Activated T-cell treated with anti-CD3 and anti-CD28 coated beads for 24 hours (primary cell): ENCODE results near the gene PCLO.
"Not testable (repeated sequence)": the region's sequence is repeated elsewhere in the genome, so short reads cannot be mapped to it uniquely, and the experiment has no call there.

ENCODE experiments used
- DNase-seq: peaks from one replicate; pipeline ENCODE4 v3.0.0-alpha.2; 2020; ENCODE audit warnings: low read depth

PCLO gene

DNA sequence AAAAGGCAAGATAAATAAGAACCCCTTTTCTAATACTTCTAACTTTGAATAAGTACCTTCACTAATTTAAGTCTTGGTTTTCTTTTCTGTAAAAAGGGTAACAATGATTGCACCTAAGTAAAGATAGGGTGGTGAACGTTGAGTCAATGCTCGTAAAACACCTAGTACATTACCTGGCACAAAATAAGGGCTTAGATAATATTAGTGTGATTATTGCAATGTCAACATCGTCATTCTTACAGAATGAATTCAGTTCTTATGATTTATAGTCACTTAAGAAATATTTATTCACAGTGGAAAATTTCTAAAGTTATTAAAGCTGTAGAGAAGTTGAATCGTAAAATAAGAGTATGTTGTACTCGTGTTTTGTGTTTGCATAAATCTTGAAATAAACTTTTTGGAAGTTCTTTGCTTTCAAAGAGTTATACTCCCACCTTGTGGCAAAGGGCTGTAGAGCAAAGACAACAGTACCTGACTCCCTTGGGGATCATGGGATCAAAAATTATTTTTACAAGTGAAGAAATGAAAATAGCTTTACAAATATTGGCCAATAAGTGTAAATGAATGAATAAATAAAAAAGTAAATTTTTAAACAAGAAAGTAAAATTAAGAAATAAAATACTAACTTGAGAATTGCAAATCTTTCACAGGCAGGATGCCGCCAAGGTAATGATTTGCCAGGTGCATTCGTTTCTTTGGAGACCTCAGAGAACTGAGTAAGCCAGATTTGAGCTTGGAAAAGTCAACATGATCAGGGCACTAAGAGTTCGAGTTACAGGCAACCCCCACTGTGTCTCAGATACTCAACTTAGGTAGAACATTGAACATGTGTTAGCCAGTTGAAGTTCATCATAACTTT, 433.3 kb downstream of the PCLO start:
- no peak for DNase-seq

DNA sequence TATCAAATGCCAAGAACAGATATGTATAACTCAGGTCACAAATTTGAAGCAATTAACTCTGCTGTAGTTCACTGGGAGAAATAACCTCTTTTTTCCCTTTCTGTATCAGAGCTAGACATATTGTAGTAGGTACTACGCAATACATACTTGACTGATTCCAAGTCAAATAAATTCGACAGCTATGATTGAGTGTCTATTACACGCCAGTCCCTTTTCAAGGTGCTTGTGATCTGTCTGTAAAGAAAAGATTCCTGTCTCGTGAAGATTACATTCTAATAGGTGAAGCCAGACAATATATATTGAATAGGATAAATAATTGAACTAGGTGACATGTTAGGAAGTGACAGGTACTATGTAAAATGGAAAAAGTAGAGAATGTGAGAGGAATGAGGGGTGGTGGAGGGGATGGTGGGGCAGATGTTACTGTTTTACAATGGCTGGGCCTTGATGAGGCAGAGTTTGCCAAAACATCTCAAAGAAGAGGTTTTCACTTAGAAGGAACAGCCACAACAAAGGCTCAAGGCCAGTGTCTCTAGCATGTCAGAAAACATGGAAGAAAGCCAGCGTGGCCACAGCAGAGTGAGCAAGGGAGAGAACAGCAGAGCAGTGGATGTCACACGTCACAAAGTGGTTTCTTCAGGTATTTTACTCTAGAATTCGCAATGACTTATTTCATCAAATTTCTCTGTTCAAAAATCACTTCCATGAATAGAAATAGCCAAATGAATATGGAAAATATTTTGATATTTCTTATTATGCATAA, 436.5 kb downstream of the PCLO start:
- no peak for DNase-seq

DNA sequence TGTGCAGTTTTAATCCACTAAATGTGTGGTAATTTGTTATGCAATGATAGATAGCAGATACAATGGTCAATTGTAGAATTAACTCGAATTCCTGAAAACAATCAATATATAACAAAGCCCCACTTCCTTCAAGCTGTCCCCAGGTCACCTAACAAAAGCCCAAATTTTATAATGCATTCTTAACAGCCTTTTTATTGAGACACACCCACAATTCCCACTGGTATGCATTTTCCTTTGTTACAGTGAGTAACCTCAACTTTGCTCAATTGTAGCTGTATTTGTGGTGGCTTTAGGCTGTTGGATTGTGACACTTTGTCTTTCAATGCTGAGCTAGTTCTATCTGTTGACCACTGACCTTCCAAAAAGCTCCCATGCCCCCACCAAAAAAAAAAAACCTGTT, 439.3 kb downstream of the PCLO start:
- no peak for DNase-seq

DNA sequence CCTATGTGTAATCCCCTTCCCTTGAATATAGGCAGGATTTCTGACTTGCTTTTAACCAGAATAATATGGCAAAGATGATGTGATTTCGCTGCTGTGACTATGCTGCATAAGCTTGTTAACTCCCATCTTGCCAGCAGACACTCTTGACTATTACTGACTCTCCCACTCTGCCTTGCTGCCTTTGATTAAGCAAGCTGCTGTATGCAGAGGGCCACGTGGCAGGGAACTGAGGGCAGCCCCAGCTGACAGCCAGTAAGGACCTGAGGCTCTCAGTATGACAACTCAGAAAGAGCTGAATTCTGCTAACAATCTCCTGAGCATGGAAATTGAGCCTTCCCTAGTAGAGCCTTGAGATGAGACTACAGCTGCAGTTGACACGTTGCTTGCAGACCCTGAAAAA, 439.7 kb downstream of the PCLO start:
- DNase-seq = no peak

DNA sequence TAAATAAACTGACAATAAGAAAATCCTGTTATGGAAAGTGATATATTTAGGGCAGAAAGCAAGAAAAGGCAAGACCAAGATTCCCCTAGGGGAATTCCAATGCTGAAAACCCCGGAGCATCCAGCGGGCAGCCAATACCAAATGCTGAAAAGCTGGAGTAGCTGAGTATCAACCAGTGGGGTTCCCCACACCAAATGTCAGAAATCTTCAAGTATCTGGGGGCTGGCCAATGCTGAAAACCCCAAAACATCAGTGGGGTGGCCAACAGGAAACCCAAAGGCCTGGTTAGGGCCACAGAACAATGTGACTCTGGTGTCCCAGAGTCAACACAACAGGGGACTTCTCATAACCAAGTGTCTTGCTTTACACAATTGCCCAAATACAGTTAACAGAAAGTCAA, 447.3 kb downstream of the PCLO start:
- DNase-seq = no peak

DNA sequence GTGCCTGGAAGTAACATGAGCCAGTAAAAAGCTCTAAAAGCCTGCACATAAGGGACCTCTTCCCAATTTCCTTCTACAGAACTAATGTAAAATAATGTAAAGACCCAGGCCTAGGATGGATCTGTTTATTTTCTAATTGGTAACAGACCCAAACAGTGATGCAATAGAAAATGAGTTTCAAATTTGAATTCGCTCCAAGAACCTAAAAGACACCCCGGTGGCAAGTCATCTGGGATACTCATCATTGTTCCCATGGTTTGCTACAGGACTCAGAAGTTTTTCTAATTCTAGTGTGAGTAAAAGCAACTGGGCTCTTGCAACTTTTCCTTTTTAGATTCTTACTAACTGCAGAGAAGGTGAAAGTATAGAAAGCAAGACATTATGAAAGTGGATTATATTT, 447.8 kb downstream of the PCLO start:
- DNase-seq = no peak

DNA sequence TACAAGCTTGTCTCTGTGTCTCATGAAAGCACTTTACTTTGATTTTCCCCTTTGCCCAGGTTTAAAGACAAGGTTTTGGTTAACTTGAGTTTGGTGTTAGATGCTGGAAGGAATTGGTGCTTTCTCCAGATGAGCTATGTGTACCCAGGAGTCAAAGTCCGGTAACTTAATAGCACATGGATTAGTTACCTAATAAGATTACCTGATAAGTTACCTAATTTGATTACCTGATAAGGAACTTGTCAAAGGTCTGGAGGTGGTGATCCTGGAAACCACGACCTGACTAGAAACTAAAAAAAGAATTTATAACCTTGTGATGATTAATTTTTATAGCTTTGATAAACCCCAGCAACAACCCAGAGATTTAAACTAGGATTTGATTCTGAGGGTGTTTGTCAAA, 449.2 kb downstream of the PCLO start:
- DNase-seq = no peak

DNA sequence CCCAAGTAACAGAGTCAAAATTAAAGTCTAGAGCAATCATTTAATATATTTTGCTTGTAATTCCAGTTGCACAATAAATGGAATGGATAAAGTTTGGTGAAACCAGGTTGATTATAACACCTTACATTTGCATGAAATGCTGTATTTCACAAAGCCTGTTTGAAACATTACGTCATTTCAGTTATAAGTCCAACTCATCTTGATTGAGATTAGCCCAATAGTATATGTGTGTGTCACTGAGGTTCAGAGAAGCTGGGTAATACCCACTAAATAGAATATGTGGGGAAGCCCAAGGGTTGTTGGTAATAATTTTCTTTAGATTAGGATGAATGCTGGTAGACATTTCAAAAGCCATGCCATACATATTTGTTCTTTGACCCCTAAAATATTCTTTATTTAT, 456.3 kb downstream of the PCLO start:
- DNase-seq = not testable (repeated sequence)

DNA sequence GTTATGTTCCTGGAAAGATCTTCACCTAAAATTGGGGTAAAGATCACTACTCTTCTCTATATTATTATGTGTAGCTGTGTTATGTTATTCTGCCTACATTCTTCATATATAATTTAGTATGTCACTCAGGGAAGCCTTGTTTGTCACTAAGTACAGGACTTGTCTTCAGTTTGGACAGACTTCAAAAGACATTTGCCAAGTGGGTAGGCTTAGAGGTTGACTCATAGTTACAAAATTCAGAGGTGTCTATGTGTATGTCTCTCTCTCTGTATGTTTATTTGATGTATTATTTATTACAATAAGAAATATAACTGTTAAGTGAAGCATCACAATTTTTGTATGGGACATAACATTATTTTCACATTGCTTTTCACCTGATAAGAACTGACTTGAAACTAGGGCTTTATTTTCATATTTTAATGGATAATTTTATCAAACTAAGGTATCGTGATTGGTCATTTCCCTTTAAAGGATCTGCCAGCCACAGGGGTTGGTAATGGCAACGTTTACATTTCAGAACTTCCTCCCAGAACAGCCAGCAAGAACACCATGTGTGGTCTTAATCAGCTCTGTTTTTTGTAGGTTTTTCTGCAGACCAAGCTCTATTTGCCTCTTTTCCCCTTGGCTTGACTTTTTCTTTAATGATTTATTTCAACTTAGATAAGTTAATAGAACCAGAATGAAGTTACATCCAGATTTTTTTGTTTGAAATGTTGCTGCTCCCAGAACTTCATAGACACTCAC, 457.0 kb downstream of the PCLO start:
- DNase-seq = no peak

DNA sequence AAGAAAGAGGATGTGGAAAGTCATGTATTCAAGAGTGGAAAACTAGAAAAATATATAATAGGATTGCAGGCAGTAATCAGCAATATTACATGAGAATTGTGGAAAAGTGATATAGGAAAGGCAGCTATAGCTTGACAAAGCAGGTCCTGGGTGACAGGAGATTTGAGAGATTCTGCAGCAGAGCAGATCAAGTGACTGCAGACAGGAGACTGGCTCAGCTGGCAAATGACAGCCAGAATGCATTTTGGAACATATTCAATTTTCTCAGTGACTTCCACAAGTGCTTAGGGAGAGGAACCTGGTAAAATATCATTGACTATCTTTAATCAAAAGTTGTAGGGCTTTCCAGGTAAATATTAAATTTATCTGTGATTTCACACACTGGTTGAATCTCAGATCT, 458.6 kb downstream of the PCLO start:
- DNase-seq = no peak
